ENCODE measurements around the gene SCNN1B. TPM values are rescaled to one million over a fixed set of nuclear protein-coding genes. Genes with fewer than 3 reads are reported as not detected.

SCNN1B gene
- polyA plus RNA-seq, 1 experiment: not detected

- DNase-seq (ENCODE audit: low read depth): no peak
- CTCF ChIA-PET: no interaction called here
- POLR2A ChIA-PET: no interaction called here
- Histone ChIP-seq H3K4me3 (ENCODE audit: low read depth, low read length) (no peak overlapping the region), H3K36me3 (ENCODE audit: control insufficient read depth, insufficient read depth, low read length) (no peaks in the 10 kb centered on the region), H3K27me3 (ENCODE audit: control insufficient read depth, insufficient read depth, low read length) (no peaks in the 10 kb centered on the region)
- TF ChIP-seq, protein P1, sequence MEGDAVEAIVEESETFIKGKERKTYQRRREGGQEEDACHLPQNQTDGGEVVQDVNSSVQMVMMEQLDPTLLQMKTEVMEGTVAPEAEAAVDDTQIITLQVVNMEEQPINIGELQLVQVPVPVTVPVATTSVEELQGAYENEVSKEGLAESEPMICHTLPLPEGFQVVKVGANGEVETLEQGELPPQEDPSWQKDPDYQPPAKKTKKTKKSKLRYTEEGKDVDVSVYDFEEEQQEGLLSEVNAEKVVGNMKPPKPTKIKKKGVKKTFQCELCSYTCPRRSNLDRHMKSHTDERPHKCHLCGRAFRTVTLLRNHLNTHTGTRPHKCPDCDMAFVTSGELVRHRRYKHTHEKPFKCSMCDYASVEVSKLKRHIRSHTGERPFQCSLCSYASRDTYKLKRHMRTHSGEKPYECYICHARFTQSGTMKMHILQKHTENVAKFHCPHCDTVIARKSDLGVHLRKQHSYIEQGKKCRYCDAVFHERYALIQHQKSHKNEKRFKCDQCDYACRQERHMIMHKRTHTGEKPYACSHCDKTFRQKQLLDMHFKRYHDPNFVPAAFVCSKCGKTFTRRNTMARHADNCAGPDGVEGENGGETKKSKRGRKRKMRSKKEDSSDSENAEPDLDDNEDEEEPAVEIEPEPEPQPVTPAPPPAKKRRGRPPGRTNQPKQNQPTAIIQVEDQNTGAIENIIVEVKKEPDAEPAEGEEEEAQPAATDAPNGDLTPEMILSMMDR (IDR thresholded peaks at IDR 0.05; ENCODE audit: insufficient read depth, low read depth, low read length): no peak
Measured at GRCh38 chr16:23333831-23334456, 31.8 kb downstream of the SCNN1B start.

GRCh38 chr16:23334457-23334853 is 32.4 kb downstream of the SCNN1B start:
- DNase-seq (ENCODE audit: low read depth): no peak
- TF ChIP-seq, protein P1 (IDR thresholded peaks at IDR 0.05; ENCODE audit: insufficient read depth, low read depth, low read length): no peak
- ChIA-PET CTCF (no interaction called here), POLR2A (no interaction called here)
- Histone ChIP-seq H3K36me3 (ENCODE audit: control insufficient read depth, insufficient read depth, low read length) (no peaks in the 10 kb centered on the region), H3K27me3 (ENCODE audit: control insufficient read depth, insufficient read depth, low read length) (no peaks in the 10 kb centered on the region), H3K4me3 (ENCODE audit: low read depth, low read length) (no peak overlapping the region)

DNA sequence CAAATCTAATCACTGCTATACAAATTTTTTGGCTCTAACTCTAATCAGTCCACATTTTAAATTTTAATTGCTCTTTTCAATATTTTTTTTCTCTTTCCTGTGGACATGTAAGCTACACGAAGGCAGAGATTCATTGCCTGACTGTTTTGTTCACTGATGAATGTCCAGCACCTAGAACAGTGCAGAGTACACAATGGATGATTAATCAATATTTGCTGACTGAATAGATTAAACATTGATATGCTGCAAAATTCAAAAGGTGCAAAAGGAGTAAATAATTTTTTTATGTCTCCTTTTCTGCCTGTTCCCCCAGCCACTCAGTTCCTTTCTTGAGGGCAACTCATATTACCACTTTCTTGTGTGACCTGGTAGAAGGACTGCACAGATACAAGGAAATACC is 32.8 kb downstream of the SCNN1B start:
- H3K4me3 ChIP-seq (ENCODE audit: low read depth, low read length): no peak overlapping the region
- DNase-seq (ENCODE audit: low read depth): no peak
- H3K36me3 ChIP-seq (ENCODE audit: control insufficient read depth, insufficient read depth, low read length): no peaks in the 10 kb centered on the region
- ChIA-PET CTCF (interaction anchor here (0.6 kb wide), 1 partner anchor 31 kb away, joined by 3 read pairs; no protein-coding TSS in a partner anchor), POLR2A (no interaction called here)
- H3K27me3 ChIP-seq (ENCODE audit: control insufficient read depth, insufficient read depth, low read length): no peaks in the 10 kb centered on the region
- TF ChIP-seq, protein P1 (IDR thresholded peaks at IDR 0.05; ENCODE audit: insufficient read depth, low read depth, low read length): no peak

DNA sequence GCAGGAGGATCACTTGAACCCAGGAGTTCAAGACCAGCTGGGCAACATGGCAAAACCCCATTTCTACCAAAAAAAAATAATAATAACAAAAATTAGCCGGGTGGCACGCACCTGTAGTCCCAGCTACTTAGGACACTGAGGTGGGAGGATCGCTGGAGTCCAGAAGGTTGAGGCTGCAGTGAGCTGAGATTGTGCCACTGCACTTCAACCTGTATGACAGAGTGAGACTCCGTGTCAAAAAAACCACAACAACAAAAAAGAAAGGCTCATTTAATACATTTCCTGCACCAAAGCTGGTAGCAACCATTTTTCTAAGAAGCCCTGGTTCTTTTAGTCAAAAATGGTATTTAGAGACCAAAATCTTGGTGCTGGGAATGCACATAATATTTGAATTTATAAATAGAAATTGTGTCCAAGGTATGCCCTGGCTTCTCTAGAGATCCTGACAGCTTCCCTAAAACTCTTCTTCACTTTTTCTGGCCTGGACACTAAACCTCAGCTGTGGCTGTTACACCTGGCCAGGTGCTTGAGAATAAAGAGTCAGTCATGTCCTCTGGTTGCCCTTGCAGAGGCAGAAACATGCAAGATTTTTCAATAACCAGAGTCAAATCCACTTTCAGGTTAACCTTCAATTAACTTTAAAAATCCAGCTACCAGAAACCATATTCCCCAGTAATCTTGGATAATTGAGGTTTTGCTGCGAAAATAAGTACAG is 35.9 kb downstream of the SCNN1B start:
- TF ChIP-seq, protein P1 (IDR thresholded peaks at IDR 0.05; ENCODE audit: insufficient read depth, low read depth, low read length): no peak
- no peaks in the 10 kb centered on the region for H3K27me3 ChIP-seq (ENCODE audit: control insufficient read depth, insufficient read depth, low read length)
- DNase-seq (ENCODE audit: low read depth): no peak
- ChIA-PET CTCF (interaction anchor here (0.7 to 1.6 kb wide), 2 partner anchors 12 to 73 kb away, joined by 3 to 5 read pairs; no protein-coding TSS in a partner anchor), POLR2A (no interaction called here)
- no peak overlapping the region for H3K4me3 ChIP-seq (ENCODE audit: low read depth, low read length)
- no peaks in the 10 kb centered on the region for H3K36me3 ChIP-seq (ENCODE audit: control insufficient read depth, insufficient read depth, low read length)

DNA sequence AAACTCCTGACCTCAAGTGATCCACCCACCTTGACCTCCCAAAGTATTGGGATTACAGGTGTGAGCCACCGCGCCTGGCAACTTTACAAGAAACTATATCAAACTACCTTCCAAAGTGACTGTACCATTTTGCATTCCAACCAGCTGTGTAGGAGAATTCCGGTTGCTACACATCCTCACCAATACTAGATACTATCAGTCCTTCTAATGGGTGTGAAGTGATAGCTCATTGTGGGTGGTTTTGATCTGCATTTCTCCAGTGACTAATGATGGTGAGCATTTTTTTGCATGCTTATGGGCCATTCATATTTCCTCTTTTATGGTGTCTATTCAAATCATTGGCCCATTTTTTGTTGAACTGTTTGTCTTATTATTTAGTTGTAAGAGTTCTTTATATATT is 37.7 kb downstream of the SCNN1B start:
- Histone ChIP-seq H3K4me3 (ENCODE audit: low read depth, low read length) (no peak overlapping the region), H3K36me3 (ENCODE audit: control insufficient read depth, insufficient read depth, low read length) (no peaks in the 10 kb centered on the region), H3K27me3 (ENCODE audit: control insufficient read depth, insufficient read depth, low read length) (no peaks in the 10 kb centered on the region)
- no peak for DNase-seq (ENCODE audit: low read depth)
- TF ChIP-seq, protein P1 (IDR thresholded peaks at IDR 0.05; ENCODE audit: insufficient read depth, low read depth, low read length): no peak
- ChIA-PET POLR2A (no interaction called here), CTCF (no interaction called here)

Measured in BJ (cell line).